ENCODE data around the gene TNIP1. TPM values are rescaled to one million over a fixed set of nuclear protein-coding genes. Genes with fewer than 3 reads are reported as not detected.

The TNIP1 gene
- polyA plus RNA-seq, 1 of the 3 experiments (the other 2 are of a cell fraction): 46.2 TPM

GRCh38 chr5:151065609-151066008, 15.2 kb downstream of the TNIP1 start:
- H3K9ac ChIP-seq: no peak overlapping the region
- 76% methylated on average over 1 of the region's 1 CpG for WGBS (ENCODE audit: low lambda C conversion rate)
- ChIA-PET POLR2A (interaction anchor here (0.7 kb wide), 1 partner anchor 100 kb away, joined by 3 read pairs; no protein-coding TSS in a partner anchor), CTCF (interaction anchor here (0.6 to 2.5 kb wide), 6 partner anchors 11 to 211 kb away, joined by 3 to 20 read pairs (median 8); no protein-coding TSS in a partner anchor)
- no peaks in the 10 kb centered on the region for H3K27me3 ChIP-seq (ENCODE audit: insufficient read depth)
- peaks cover 61% of the 10 kb centered on the region for H3K79me2 ChIP-seq (ENCODE audit: insufficient read depth)
- TF ChIP-seq FOXM1 (IDR thresholded peaks at IDR 0.05; ENCODE audit: low read depth) (no peak), TEAD4 (IDR thresholded peaks at IDR 0.05; ENCODE audit: borderline replicate concordance, insufficient read depth) (no peak), RFX5 (IDR thresholded peaks at IDR 0.05; ENCODE audit: low read length) (no peak), NFIC (IDR thresholded peaks at IDR 0.05; ENCODE audit: borderline replicate concordance) (no peak), SIN3A (IDR thresholded peaks at IDR 0.05; ENCODE audit: borderline replicate concordance, low read depth, low read length) (no peak), GABPA (IDR thresholded peaks at IDR 0.05; ENCODE audit: low read depth) (no peak), SMC3 (IDR thresholded peaks at IDR 0.05; ENCODE audit: low read depth, low read length) (no peak), EP300 (IDR thresholded peaks at IDR 0.05; ENCODE audit: borderline replicate concordance in 1 of 2, low read depth in 1 of 2, low read length in 1 of 2) (no peak), FOSL2 (IDR thresholded peaks at IDR 0.05; ENCODE audit: borderline replicate concordance, low read depth) (no peak), USF2 (IDR thresholded peaks at IDR 0.05; ENCODE audit: borderline replicate concordance, low read depth, low read length) (no peak), IRF3 (IDR thresholded peaks at IDR 0.05; ENCODE audit: low read depth, low read length) (no peak), TCF12 (IDR thresholded peaks at IDR 0.05) (no peak), CTCF (IDR thresholded peaks at IDR 0.05) (no peak), FOXJ3 (CRISPR knock-in tag; IDR thresholded peaks at IDR 0.05) (no peak), NRF1 (IDR thresholded peaks at IDR 0.05; ENCODE audit: low read depth, low read length) (no peak), MXI1 (IDR thresholded peaks at IDR 0.05; ENCODE audit: low read depth, low read length) (no peak), POLR2AphosphoS5 (IDR thresholded peaks at IDR 0.05; ENCODE audit: low read depth, low read length) (no peak), MAX (IDR thresholded peaks at IDR 0.05; ENCODE audit: low read depth) (no peak)
- H3K27ac ChIP-seq (ENCODE audit: low read depth in 2 of 2, low read length in 1 of 2): no peak overlapping the region
- DNase-seq: no peak
- no peaks in the 10 kb centered on the region for H3K9me2 ChIP-seq
- H4K20me1 ChIP-seq (ENCODE audit: insufficient read depth): peaks cover 11% of the 10 kb centered on the region
- no peak overlapping the region for H3K4me2 ChIP-seq
- H3K9me3 ChIP-seq: no peaks in the 10 kb centered on the region
- no peak overlapping the region for H3K4me3 ChIP-seq (ENCODE audit: low read depth in 2 of 2, low read length in 1 of 2)
- no peak overlapping the region for H2AFZ ChIP-seq (ENCODE audit: low read depth)
- peaks cover 27 to 32% of the 10 kb centered on the region in 2 experiments; a peak in 3 of 4 replicates for H3K4me1 ChIP-seq (ENCODE audit: control insufficient read depth in 1 of 2, insufficient read depth in 2 of 2, low read depth in 1 of 2, low read length in 1 of 2)
- peaks cover 11 to 12% of the 10 kb centered on the region in 2 experiments for H3K36me3 ChIP-seq (replicated peaks in 1 of 2; ENCODE audit: control insufficient read depth in 1 of 2, insufficient read depth in 2 of 2, low read length in 1 of 2)
- H3F3A ChIP-seq (replicated peaks; ENCODE audit: insufficient read depth): peaks cover 5% of the 10 kb centered on the region

Data from SK-N-SH (cell line).